HUES48 (cell line): ENCODE results near the gene DIDO1.

Source experiments
- H3K27ac ChIP-seq: one replicate; pipeline ENCODE4 v1.7.0; 2013; ENCODE audit warnings: low read depth, low read length, inconsistent platforms
- H3K27me3 ChIP-seq: 2 replicates; pipeline ENCODE4 v1.6.1; 2013; ENCODE audit warnings: mild to moderate bottlenecking, low read length; ENCODE audit not compliant: control insufficient read depth, insufficient read depth
- H3K36me3 ChIP-seq: 2 replicates; pipeline ENCODE4 v1.6.1; 2013; ENCODE audit warnings: low read length; ENCODE audit not compliant: control insufficient read depth, insufficient read depth
- H3K4me1 ChIP-seq: 2 replicates; pipeline ENCODE4 v1.6.1; 2013; ENCODE audit warnings: mild to moderate bottlenecking, low read length; ENCODE audit not compliant: control insufficient read depth, insufficient read depth
- H3K4me3 ChIP-seq: 2 replicates; pipeline ENCODE4 v1.5.1; 2013; ENCODE audit warnings: mild to moderate bottlenecking, low read depth, low read length
- H3K9ac ChIP-seq: 2 replicates; pipeline ENCODE4 v1.6.1; 2013; ENCODE audit warnings: mild to moderate bottlenecking, low read depth, low read length, moderate library complexity
- H3K9me3 ChIP-seq: 2 replicates; pipeline ENCODE4 v1.6.1; 2013; ENCODE audit warnings: low read length; ENCODE audit not compliant: control insufficient read depth, insufficient read depth

Gene DIDO1

DNA sequence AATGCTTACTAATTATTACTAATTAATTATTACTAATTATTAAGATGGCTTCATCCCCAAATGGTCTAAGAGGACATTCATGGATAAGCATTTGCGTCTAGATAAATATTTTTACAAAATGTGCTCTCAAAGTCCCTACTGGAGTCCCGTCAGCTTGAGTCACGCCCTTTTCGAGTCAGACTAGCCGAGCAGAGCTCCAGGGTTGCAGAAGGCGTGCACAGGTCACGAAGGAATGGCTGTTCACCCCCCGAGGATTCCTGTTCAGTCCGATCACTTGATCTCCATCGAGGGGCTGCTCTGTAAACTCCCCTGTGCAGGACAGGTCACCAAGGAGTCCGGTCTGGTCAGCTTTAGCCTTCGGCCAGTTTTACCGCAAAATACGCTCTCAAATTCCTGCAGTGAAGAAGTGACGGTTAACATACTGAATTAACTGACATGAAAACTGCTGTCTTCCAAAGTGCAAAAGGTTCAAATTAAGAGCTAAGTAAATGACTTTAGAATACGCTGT, 84.5 kb downstream of the DIDO1 start:
- H3K9ac ChIP-seq = no peak overlapping the region

GRCh38 chr20:62840244-62841197, 85.8 kb downstream of the DIDO1 start:
- Histone ChIP-seq H3K36me3 (peaks cover 38% of the 10 kb centered on the region), H3K9me3 (no peaks in the 10 kb centered on the region), H3K4me3 (no peak overlapping the region), H3K4me1 (no peaks in the 10 kb centered on the region), H3K27me3 (no peaks in the 10 kb centered on the region), H3K27ac (no peak overlapping the region), H3K9ac (no peak overlapping the region)

More for the DNA sequence above, 84.5 kb downstream of the DIDO1 start:
- Histone ChIP-seq H3K27ac (no peak overlapping the region), H3K4me3 (no peak overlapping the region), H3K9me3 (no peaks in the 10 kb centered on the region), H3K27me3 (no peaks in the 10 kb centered on the region), H3K36me3 (peaks cover 44% of the 10 kb centered on the region), H3K4me1 (no peaks in the 10 kb centered on the region)

DNA sequence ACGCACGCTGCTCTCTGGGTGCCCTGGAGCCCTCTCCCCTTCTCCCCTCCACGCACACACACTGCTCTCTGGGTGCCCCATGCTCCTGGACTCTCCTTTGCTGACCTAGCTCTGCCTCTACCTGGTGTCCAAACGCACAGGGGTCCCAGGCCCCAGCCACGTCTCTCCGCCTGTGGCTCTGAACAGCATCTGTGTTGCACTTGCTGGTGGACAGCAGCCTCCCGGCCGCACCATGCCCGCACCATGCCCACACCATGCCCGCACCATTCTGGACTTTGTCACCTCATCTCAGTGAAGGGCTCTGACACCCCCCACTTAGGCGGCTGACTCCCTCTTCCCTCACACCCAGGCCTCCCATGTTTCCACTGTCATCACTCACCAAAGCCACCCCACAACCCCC, 86.5 kb downstream of the DIDO1 start:
- Histone ChIP-seq H3K27me3 (no peaks in the 10 kb centered on the region), H3K4me1 (no peaks in the 10 kb centered on the region), H3K4me3 (no peak overlapping the region), H3K9ac (no peak overlapping the region), H3K9me3 (no peaks in the 10 kb centered on the region), H3K36me3 (peaks cover 34% of the 10 kb centered on the region), H3K27ac (no peak overlapping the region)

DNA sequence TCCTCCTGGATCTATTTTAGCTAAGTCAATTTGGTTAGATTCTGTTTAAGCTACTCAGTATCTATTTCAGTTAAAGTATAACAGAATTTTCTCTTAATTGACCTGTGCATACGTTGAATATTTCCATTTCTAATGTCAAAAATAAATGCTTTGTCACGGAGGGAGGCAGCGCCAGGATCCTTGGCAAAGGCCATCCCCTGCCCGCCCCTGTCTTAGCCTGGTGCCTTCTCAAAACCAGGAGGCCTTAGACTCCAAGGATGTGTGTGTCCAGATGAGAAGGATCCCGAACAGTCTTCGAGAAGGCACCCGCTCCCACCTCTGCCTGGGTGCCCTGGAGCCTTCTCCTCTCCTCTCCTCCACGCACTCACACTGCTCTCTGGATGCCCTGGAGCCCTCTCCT, 87.0 kb downstream of the DIDO1 start:
- Histone ChIP-seq H3K9ac (no peak overlapping the region), H3K4me1 (no peaks in the 10 kb centered on the region), H3K36me3 (peaks cover 34% of the 10 kb centered on the region), H3K9me3 (no peaks in the 10 kb centered on the region), H3K4me3 (no peak overlapping the region), H3K27me3 (no peaks in the 10 kb centered on the region), H3K27ac (no peak overlapping the region)

DNA sequence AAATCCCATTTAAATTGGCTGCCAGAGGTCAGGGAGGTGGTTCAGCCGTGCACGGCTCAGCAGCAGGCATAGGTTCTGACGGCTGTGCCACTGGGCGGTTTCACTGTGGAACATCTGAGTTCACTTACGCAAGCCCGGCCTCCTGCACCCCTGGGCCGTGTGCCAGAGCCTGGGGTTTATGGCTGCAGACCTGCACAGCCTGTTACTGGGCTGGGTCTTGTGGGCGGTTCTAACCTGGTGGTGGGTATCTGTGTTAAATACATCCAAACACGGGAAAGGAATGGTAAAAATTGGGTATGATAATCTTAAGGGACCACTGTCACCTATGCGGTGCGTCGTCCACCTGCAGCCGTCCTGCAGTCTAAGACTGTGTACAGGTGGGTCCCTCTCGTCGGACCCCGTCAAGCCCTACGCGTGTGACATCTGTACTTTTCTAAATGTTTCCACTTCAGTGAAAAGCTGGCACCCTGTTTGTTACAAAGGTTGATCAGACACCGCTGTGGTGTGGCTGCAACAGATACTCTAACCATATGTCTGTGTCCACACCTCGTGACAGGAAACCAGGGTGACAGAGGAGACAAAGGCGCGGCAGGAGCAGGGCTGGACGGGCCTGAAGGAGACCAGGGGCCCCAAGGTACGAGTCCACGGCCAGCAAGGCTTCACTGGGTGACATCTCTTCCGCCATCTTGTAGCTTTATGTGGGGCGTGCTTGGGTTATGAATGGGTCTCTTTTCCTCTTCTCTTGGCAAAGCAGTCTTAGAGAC, 88.0 kb downstream of the DIDO1 start:
- no peaks in the 10 kb centered on the region for H3K9me3 ChIP-seq
- H3K9ac ChIP-seq = no peak overlapping the region
- no peaks in the 10 kb centered on the region for H3K27me3 ChIP-seq
- H3K4me1 ChIP-seq = no peaks in the 10 kb centered on the region
- H3K4me3 ChIP-seq = no peak overlapping the region
- peaks cover 31% of the 10 kb centered on the region for H3K36me3 ChIP-seq
- H3K27ac ChIP-seq = no peak overlapping the region

- Histone ChIP-seq H3K9ac (no peak overlapping the region), H3K27ac (no peak overlapping the region), H3K36me3 (peaks cover 33% of the 10 kb centered on the region), H3K4me3 (no peak overlapping the region), H3K9me3 (no peaks in the 10 kb centered on the region), H3K4me1 (no peaks in the 10 kb centered on the region), H3K27me3 (no peaks in the 10 kb centered on the region)
Observed at GRCh38 chr20:62837790-62838127, 88.5 kb downstream of the DIDO1 start.

DNA sequence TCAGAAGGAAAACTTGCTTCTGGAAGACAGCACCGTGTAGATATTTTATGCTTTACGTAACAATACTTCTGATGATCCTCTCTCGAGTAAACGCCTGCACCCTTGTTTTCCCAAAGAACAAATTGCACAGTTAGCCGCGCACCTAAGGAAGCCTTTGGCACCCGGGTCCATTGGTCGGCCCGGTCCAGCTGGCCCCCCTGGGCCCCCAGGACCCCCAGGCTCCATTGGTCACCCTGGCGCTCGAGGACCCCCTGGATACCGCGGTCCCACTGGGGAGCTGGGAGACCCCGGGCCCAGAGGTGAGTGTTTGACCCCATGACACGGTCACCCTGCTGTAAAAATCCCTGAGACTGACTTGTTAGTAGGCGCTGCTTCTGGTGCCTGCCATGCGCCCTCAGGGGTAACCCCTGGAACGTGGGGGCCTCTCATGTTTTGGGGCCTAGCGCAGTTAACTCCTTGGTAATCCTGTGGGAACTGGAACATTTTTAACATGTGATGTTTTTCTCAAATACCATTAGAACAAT, 89.3 kb downstream of the DIDO1 start:
- Histone ChIP-seq H3K4me3 (no peak overlapping the region), H3K9ac (no peak overlapping the region), H3K36me3 (peaks cover 37% of the 10 kb centered on the region), H3K27me3 (no peaks in the 10 kb centered on the region), H3K27ac (no peak overlapping the region), H3K4me1 (no peaks in the 10 kb centered on the region), H3K9me3 (no peaks in the 10 kb centered on the region)

GRCh38 chr20:62835931-62836861, 90.1 kb downstream of the DIDO1 start:
- Histone ChIP-seq H3K27ac (no peak overlapping the region), H3K4me1 (no peaks in the 10 kb centered on the region)

GRCh38 chr20:62834967-62835730, 91.2 kb downstream of the DIDO1 start:
- Histone ChIP-seq H3K27me3 (no peaks in the 10 kb centered on the region), H3K9me3 (no peaks in the 10 kb centered on the region), H3K4me3 (no peak overlapping the region), H3K36me3 (peaks cover 38% of the 10 kb centered on the region), H3K27ac (no peak overlapping the region), H3K9ac (no peak overlapping the region), H3K4me1 (no peaks in the 10 kb centered on the region)

More at GRCh38 chr20:62835931-62836861, 90.1 kb downstream of the DIDO1 start:
- Histone ChIP-seq H3K27me3 (no peaks in the 10 kb centered on the region), H3K9me3 (no peaks in the 10 kb centered on the region), H3K4me3 (no peak overlapping the region), H3K36me3 (peaks cover 44% of the 10 kb centered on the region), H3K9ac (no peak overlapping the region)

DNA sequence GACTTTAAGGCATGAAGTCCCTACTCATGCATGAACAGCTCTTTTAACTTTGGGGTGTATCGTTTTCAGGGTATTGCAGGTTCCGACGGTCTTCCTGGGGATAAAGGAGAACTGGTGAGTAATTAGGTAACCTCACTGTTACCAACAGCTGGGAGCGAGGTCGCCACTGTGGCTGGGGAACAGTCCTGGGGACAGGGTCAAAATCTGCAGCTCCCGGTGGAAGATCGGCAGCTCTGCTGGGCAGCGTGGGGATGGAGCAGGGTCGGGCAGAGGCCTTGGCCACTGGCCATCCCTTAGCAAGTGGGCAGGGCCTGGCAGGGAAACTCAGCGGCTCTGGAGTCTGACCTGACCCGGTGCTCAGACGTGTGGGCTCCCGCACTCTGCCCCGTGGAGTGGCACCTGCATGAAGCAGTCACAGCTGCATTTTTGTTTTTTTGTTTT, 93.3 kb downstream of the DIDO1 start:
- Histone ChIP-seq H3K27ac (no peak overlapping the region), H3K36me3 (peaks cover 27% of the 10 kb centered on the region), H3K4me1 (no peaks in the 10 kb centered on the region), H3K9ac (no peak overlapping the region), H3K27me3 (no peaks in the 10 kb centered on the region), H3K9me3 (no peaks in the 10 kb centered on the region), H3K4me3 (no peak overlapping the region)
